Fibroblast of the aortic adventitia (primary cell): ENCODE data around the gene ELN. TPM values are rescaled to one million over a fixed set of nuclear protein-coding genes. Genes with fewer than 3 reads are reported as not detected.

ENCODE experiments used
- DNase-seq: peaks from one replicate; pipeline ENCODE4 v3.0.0-alpha.2; 2010; ENCODE audit warnings: low read depth
- H3K4me3 ChIP-seq: 2 replicates; pipeline ENCODE4 v1.5.1; 2011; ENCODE audit warnings: low read depth, mild to moderate bottlenecking, control low read depth, low read length, moderate library complexity
- CTCF ChIP-seq: IDR thresholded peaks from 2 replicates; pipeline ENCODE4 v1.5.1; 2011; ENCODE audit warnings: mild to moderate bottlenecking, low read length, control low read depth, inconsistent platforms; ENCODE audit not compliant: insufficient read depth
- total RNA-seq: library from RNA; depleted of rRNA; stranded (reverse); fragments of >200 nt; gene quantifications from 2 replicates; pipeline ENCODE4 v1.2.3, GENCODE V29; 2012; ENCODE audit warnings: low replicate concordance

The ELN gene
- total RNA-seq, 1 donor = 101 TPM

- H3K4me3 ChIP-seq = no peak overlapping the region
- no peak for DNase-seq
- TF ChIP-seq CTCF = no peak
These were observed 25.7 kb downstream of the ELN start for GRCh38 chr7:74053589-74054186.

- H3K4me3 ChIP-seq = no peak overlapping the region
- TF ChIP-seq CTCF = no peak
- no peak for DNase-seq
These were observed 28.3 kb downstream of the ELN start for GRCh38 chr7:74056096-74056915.

- no peak overlapping the region for H3K4me3 ChIP-seq
- no peak for TF ChIP-seq CTCF
- no peak for DNase-seq
These were observed 29.4 kb downstream of the ELN start for GRCh38 chr7:74057216-74057925.

GRCh38 chr7:74057987-74058386 is 30.0 kb downstream of the ELN start:
- H3K4me3 ChIP-seq = no peak overlapping the region
- no peak for TF ChIP-seq CTCF
- DNase-seq = no peak

- no peak for TF ChIP-seq CTCF
- no peak for DNase-seq
- no peak overlapping the region for H3K4me3 ChIP-seq
These were observed 30.5 kb downstream of the ELN start for GRCh38 chr7:74058486-74058885.

GRCh38 chr7:74059037-74059436 is 31.1 kb downstream of the ELN start:
- DNase-seq = no peak
- H3K4me3 ChIP-seq = no peak overlapping the region
- TF ChIP-seq CTCF = no peak
